Glomerular endothelial cell (primary cell): Measurements from ENCODE around the gene LRRIQ1. TPM values are rescaled to one million over a fixed set of nuclear protein-coding genes. Genes with fewer than 3 reads are reported as not detected.
"Not testable (repeated sequence)": the region's sequence is repeated elsewhere in the genome, so short reads cannot be mapped to it uniquely, and the experiment has no call there.

Source experiments
- DNase-seq: peaks from one replicate; pipeline ENCODE4 v3.0.0-alpha.2; 2011; ENCODE audit warnings: low read depth, low spot score; ENCODE audit errors: extremely low read depth
- total RNA-seq: library from RNA; depleted of rRNA; stranded (reverse); fragments of >200 nt; gene quantifications from 2 replicates; pipeline ENCODE4 v1.2.3, GENCODE V29; 2015

LRRIQ1 gene, protein sequence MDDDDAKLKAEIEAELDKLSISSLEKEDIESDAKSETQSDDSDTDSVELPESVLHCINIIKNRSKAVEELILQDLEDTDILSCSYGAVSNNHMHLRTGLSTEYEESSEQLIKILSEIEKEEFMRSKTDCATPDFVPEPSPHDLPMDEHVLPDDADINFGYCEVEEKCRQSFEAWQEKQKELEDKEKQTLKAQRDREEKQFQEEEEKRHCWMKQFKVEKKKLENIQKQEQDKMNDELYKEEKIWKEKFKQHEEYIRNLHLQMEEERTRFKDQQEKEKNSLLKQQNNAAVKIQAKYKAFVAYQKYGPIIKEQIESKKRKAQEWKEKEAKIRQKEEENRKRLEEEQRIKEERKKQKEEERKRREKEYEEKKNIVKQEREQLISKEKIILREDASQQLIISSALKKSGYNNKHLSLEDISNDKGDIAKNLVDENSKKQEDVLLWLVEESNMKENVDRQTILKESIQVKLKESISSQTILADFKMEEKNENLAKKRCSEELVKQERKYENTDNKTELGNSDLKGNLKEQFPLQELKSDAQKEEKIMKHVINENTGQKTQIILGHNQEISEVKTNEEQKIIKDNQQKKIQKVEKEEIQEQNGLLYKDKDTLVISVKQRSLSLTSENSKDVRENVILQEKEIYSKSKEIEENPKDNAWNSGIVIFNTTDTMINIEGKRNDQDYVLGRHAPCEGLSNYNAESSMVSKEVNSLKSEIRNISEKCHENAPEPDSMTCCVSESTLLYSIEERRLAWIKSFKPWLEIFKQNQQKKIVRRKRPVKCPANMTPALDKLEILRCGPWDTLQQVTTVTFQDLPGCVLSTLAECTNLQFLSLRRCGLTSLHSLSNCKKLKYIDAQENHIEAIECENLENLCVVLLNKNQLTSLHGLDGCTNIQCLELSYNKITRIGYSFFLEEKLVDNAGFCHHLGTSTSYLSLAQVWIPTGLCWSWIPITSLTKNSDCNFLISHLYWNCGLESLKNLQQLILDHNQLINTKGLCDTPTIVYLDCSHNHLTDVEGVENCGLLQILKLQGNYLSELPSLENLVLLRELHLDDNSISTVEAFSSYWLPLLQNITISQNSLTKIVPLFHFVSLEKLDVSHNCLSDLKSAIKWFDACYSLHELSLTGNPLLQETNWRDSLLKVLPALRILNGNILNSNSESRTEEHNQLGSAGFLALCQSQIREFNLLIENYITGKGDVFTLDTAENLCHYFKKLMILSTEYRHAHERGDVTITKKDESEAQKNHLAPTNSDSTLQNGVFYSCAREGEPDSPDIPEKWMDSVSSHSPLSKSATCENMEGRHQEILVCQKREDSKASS (N-terminal part only)
- total RNA-seq: 0.78 and 0.88 TPM in 2 replicates

GRCh38 chr12:85036234-85036707 lies at the start of gene LRRIQ1, which contains the start of gene TSPAN19:
TSS of gene LRRIQ1 (plus strand) at chr12:85036351. CDS start at chr12:85038177, 1,826 bp downstream.
TSS of gene TSPAN19 (minus strand) at chr12:85036277. CDS start at chr12:85029946, 6,331 bp downstream.
- peak; percentile 69 for DNase-seq

DNA sequence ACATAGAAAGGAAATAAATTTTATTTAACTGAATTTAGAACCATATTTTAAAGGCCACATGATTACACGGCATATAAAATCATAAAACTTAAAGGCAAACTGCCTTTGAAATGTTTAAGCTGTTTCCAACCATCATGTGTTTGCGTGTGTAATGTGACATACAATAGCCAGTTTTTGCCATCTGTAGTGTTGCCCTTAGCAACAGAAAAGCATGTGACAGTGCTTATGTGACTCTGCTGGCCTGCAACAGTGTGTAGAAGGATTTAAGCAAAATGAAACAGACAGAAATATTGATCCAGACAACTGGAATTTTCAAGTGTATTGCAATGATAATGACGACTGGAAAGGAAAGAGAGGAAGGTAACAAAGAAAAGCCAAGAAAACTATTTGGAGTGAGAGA lies 49.6 kb upstream of the LRRIQ1 start:
- no peak for DNase-seq

DNA sequence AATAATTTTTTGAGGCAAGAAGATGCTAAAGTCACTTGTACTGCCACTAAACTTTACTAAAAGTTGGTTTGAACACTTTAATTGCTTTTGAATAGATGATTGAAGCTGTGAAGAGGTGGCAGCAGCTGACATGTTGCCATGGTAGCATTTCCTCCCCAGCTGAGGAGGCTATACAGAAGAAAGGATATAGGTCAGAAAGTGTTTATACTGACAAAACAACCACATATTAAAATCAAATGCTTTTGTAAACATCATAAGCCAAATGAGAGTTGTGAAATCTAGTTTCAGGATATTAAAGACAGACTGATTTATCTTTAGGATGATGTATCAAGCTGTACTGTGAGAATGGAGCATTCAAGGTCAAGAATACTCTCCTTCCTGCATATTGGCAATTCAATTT lies 41.7 kb upstream of the LRRIQ1 start:
- no peak for DNase-seq

DNA sequence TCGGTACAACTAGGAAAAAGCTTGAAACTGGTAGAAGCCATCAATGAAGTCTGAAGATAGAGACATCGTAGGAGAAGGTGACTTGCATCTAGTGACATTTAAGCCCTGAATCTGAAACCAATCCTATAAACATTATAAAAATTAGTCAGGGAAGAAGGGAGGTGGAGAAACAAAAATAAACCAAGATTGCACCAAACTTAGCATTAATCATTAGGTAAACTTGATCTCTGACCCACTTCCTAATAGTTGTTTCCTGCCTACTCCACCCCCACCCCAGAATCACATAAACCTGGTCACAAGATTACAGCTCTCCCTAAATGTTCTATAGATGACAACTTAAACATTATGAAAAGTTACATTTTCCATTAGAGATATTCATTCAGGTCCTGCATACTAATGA lies 40.5 kb upstream of the LRRIQ1 start:
- DNase-seq: no peak

GRCh38 chr12:84996759-84997158 lies 39.4 kb upstream of the LRRIQ1 start:
- no peak for DNase-seq

- DNase-seq: no peak
Measured at GRCh38 chr12:84998341-84998740, 37.8 kb upstream of the LRRIQ1 start.

GRCh38 chr12:85000729-85001128 lies 35.4 kb upstream of the LRRIQ1 start:
- DNase-seq: no peak

DNA sequence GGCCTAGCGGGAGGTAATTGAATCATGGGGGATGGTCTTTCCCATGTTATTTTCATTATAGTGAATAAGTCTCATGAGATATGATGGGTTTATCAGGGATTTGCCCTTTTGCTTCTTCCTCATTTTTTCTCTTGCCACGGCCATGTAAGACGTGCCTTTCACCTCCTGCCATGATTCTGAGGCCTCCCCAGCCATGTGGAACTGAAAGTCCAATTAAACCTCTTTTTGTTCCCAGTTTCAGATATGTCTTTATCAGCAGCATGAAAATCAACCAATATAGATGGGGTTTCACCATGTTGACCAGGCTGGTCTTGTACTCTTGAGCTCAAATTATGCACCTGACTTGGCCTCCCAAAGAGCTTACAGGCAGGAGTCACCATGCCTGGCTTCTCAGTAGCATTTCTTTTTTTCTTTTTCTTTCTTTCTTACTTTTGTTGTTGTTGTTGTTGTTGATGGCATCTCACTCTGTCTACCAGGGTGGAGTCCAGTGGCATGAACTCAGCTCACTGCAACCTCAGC lies 33.3 kb upstream of the LRRIQ1 start:
- DNase-seq: no peak

- DNase-seq: no peak
Measured at GRCh38 chr12:85004204-85004603, 31.9 kb upstream of the LRRIQ1 start.

GRCh38 chr12:85005047-85005446 lies 31.1 kb upstream of the LRRIQ1 start:
- not testable (repeated sequence) for DNase-seq

DNA sequence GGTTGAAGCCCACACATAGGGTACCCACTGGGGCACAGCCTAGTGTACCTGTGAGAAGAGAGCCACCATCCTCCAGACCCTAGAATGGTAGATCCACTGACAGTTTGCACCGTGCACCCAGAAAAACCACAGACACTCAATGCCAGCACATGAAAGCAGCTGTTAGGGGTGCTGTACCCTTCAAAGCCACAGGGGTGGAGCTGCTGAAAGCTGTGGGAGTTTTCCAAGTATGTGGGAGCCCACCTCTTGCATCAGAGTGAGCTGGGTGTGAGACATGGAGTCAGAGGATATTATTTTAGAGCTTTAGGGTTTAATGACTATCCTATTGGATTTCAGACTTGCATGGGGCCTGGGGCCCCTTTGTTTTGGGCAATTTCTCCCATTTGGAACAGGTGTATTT lies 30.5 kb upstream of the LRRIQ1 start:
- no peak for DNase-seq

GRCh38 chr12:85006206-85006605 lies 29.9 kb upstream of the LRRIQ1 start:
- no peak for DNase-seq

- DNase-seq: no peak
Measured at GRCh38 chr12:85007836-85008235, 28.3 kb upstream of the LRRIQ1 start.

DNA sequence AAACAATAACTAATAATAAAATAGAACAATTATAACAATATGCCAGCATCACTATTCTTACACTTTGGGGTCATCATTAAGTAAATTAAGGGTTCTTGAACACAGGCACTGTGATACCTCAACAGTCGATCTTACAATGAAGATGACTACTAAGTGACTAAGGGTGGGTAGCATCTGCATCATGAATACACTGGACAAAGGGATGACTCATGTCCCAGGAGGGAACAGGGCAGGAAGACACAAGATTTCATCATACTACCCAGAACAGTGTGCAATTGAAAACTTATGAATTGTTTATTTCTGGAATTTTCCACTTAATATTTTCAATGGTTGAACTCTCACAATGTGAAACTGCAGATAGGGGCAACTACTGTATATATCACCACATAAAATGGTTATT lies 19.7 kb upstream of the LRRIQ1 start:
- DNase-seq: no peak

- DNase-seq: no peak
Measured at GRCh38 chr12:85017133-85017532, 19.0 kb upstream of the LRRIQ1 start.

GRCh38 chr12:85017618-85018017 lies 18.5 kb upstream of the LRRIQ1 start:
- DNase-seq: no peak

GRCh38 chr12:85018098-85018497 lies 18.1 kb upstream of the LRRIQ1 start:
- no peak for DNase-seq

DNA sequence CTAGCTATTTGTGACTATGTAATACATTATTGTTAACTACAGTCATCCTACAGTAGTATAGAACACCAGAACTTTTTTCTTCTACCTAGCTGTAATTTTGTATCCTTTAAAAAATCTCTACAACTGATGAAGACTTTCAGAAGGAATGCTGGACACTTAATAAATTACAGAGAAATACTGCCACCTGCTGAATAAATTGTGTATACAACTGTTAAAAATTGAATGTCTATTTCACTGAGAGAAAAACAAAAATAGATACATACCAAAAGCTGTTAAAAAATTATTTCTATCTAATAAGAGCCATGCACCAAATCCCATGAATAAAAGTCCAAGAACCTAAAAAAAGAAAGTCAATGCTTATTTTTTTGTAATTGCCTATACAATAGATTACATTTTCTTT lies 6.7 kb upstream of the LRRIQ1 start:
- no peak for DNase-seq

DNA sequence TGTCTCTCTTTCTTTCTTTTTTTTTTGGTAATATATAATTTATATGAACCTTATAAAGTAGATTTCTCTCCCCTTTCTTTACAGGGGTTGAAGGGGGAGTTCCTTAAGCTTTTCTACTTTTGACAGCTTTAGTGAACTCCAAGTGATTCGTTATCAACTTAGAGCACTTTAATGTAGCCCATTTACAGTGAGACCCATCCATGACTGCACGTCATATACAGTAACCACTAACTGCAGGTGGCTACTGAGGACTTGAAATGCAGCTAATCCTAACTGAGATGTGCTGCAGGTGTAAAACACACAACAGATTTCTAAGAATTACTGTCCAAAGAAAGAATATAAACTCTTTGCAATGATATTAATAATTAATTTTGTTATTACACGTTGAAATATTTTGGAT lies 582 bp downstream of the LRRIQ1 start:
- DNase-seq: no peak

- no peak for DNase-seq
Measured at GRCh38 chr12:85041395-85041794, 5.2 kb downstream of the LRRIQ1 start.
